MM.1S (cell line): ENCODE measurements around the gene PAAF1.

Experiments
- DNase-seq: peaks from one replicate; pipeline ENCODE4 v3.0.0-alpha.2; 2015
- H2AFZ ChIP-seq: fragments of 300-600 bp; sonication (generic); 2 replicates; pipeline ENCODE4 v1.6.0; 2016; ENCODE audit warnings: antibody characterized with exemption, low read length
- H3F3A ChIP-seq: fragments of 300-600 bp; sonication (generic); 2 replicates; pipeline ENCODE4 v1.6.1; 2016; ENCODE audit warnings: mild to moderate bottlenecking, antibody characterized with exemption, low read length, moderate library complexity, mixed read lengths; ENCODE audit not compliant: insufficient read depth
- H3K27ac ChIP-seq: fragments of 300-600 bp; sonication (generic); 2 replicates; pipeline ENCODE4 v1.5.1; 2016; ENCODE audit warnings: mild to moderate bottlenecking, low read length
- H3K27me3 ChIP-seq: fragments of 300-600 bp; sonication (generic); replicated peaks from 2 replicates; pipeline ENCODE4 v1.6.0; 2016; ENCODE audit warnings: low read length; ENCODE audit not compliant: insufficient read depth
- H3K36me3 ChIP-seq: fragments of 300-600 bp; sonication (generic); replicated peaks from 2 replicates; pipeline ENCODE4 v1.6.1; 2016; ENCODE audit warnings: mild to moderate bottlenecking, low read length, mixed read lengths; ENCODE audit not compliant: insufficient read depth
- H3K4me1 ChIP-seq: fragments of 300-600 bp; sonication (generic); 2 replicates; pipeline ENCODE4 v1.6.1; 2016; ENCODE audit warnings: low read length, mixed read lengths
- H3K4me2 ChIP-seq: fragments of 300-600 bp; sonication (generic); 2 replicates; pipeline ENCODE4 v1.6.0; 2016; ENCODE audit warnings: low read depth, low read length
- H3K4me3 ChIP-seq: fragments of 300-600 bp; sonication (generic); 2 replicates; pipeline ENCODE4 v1.5.1; 2016; ENCODE audit warnings: low read length, mixed read lengths
- H3K79me2 ChIP-seq: fragments of 300-600 bp; sonication (generic); 2 replicates; pipeline ENCODE4 v1.6.1; 2016; ENCODE audit warnings: mixed run types, low read length, mixed read lengths
- H3K9ac ChIP-seq: fragments of 300-600 bp; sonication (generic); 2 replicates; pipeline ENCODE4 v1.6.1; 2016; ENCODE audit warnings: low read length, mixed read lengths
- H3K9me2 ChIP-seq: fragments of 300-600 bp; sonication (generic); replicated peaks from 2 replicates; pipeline ENCODE4 v1.6.1; 2016; ENCODE audit warnings: mild to moderate bottlenecking, low read length, mixed read lengths; ENCODE audit not compliant: insufficient read depth
- H3K9me3 ChIP-seq: fragments of 300-600 bp; sonication (generic); replicated peaks from 2 replicates; pipeline ENCODE4 v1.6.1; 2016; ENCODE audit warnings: mild to moderate bottlenecking, low read length, mixed read lengths; ENCODE audit not compliant: insufficient read depth
- H4K20me1 ChIP-seq: fragments of 300-600 bp; sonication (generic); 2 replicates; pipeline ENCODE4 v1.6.1; 2016; ENCODE audit warnings: mild to moderate bottlenecking, low read length, moderate library complexity, mixed read lengths; ENCODE audit not compliant: insufficient read depth
- CTCF ChIP-seq: fragments of 300-600 bp; sonication (generic); IDR thresholded peaks from 2 replicates; pipeline ENCODE4 v1.5.1; 2016; ENCODE audit warnings: antibody characterized with exemption, low read length, mixed read lengths
- EZH2 ChIP-seq: fragments of 300-600 bp; sonication (generic); optimal IDR thresholded peaks from 2 replicates; pipeline ENCODE3; 2017; ENCODE audit warnings: low read depth, mild to moderate bottlenecking, antibody characterized with exemption, low read length, mixed read lengths
- EZH2phosphoT487 ChIP-seq: fragments of 300-600 bp; sonication (generic); IDR thresholded peaks from 2 replicates; pipeline ENCODE4 v1.6.1; 2018; ENCODE audit warnings: antibody characterized with exemption, low read length

The PAAF1 gene

GRCh38 chr11:73946798-73947458 lies 70.1 kb downstream of the PAAF1 start:
- no peak for DNase-seq

DNA sequence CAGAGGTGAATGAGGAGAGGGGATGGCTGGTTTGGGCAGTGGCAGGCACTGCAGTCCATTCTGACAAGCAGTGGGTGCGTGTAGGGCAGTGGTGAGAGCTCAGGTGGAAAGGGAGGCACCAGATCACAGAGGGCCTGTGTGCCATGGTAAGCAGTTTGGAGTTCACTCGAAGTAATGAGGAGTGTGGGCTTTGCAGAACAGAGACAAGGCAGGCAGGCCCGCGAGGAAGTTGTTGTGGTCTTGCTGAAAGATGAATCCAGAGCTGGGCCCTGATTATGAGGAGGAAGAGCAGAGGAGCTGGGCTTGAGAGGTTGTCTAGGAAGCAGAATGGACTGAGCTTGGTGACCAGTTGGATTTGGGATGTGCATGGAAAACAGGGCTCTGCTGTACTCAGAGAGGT lies 72.4 kb downstream of the PAAF1 start:
- no peaks in the 10 kb centered on the region for H3K36me3 ChIP-seq
- no peak overlapping the region for H3K4me2 ChIP-seq
- no peaks in the 10 kb centered on the region for H4K20me1 ChIP-seq
- no peaks in the 10 kb centered on the region for H3K9me2 ChIP-seq
- H3K9me3 ChIP-seq = no peaks in the 10 kb centered on the region
- no peaks in the 10 kb centered on the region for H3K79me2 ChIP-seq
- H3K4me1 ChIP-seq = no peaks in the 10 kb centered on the region
- H3K4me3 ChIP-seq = no peak overlapping the region
- H2AFZ ChIP-seq = no peak overlapping the region
- no peak overlapping the region for H3K27ac ChIP-seq
- no peak for DNase-seq
- no peaks in the 10 kb centered on the region for H3F3A ChIP-seq
- TF ChIP-seq CTCF (no peak), EZH2 (no peak), EZH2phosphoT487 (no peak)
- H3K27me3 ChIP-seq = no peaks in the 10 kb centered on the region
- no peak overlapping the region for H3K9ac ChIP-seq

More at GRCh38 chr11:73946798-73947458, 70.1 kb downstream of the PAAF1 start:
- no peak overlapping the region for H3K9ac ChIP-seq
- H3K27me3 ChIP-seq = no peaks in the 10 kb centered on the region
- no peaks in the 10 kb centered on the region for H3K9me3 ChIP-seq
- no peak overlapping the region for H3K4me3 ChIP-seq
- TF ChIP-seq EZH2 (no peak), CTCF (no peak)
- H3K4me1 ChIP-seq = no peaks in the 10 kb centered on the region
- no peak overlapping the region for H3K4me2 ChIP-seq
- H3K9me2 ChIP-seq = no peaks in the 10 kb centered on the region
- no peaks in the 10 kb centered on the region for H3F3A ChIP-seq
- no peaks in the 10 kb centered on the region for H4K20me1 ChIP-seq
- no peaks in the 10 kb centered on the region for H3K79me2 ChIP-seq
- no peak overlapping the region for H3K27ac ChIP-seq
- no peak overlapping the region for H2AFZ ChIP-seq
- H3K36me3 ChIP-seq = no peaks in the 10 kb centered on the region

GRCh38 chr11:73949912-73950311 lies 73.1 kb downstream of the PAAF1 start:
- Histone ChIP-seq H2AFZ (no peak overlapping the region), H3K9me3 (no peaks in the 10 kb centered on the region), H3K9ac (no peak overlapping the region), H3K79me2 (no peaks in the 10 kb centered on the region), H3F3A (no peaks in the 10 kb centered on the region), H3K4me2 (no peak overlapping the region), H3K27ac (no peak overlapping the region), H3K4me1 (no peaks in the 10 kb centered on the region), H3K9me2 (no peaks in the 10 kb centered on the region), H3K27me3 (no peaks in the 10 kb centered on the region), H3K36me3 (no peaks in the 10 kb centered on the region), H4K20me1 (no peaks in the 10 kb centered on the region), H3K4me3 (no peak overlapping the region)
- no peak for TF ChIP-seq EZH2
- TF ChIP-seq EZH2phosphoT487 = no peak
- no peak for TF ChIP-seq CTCF
- no peak for DNase-seq
